ENCODE results near the gene AHCY.

The AHCY gene

DNA sequence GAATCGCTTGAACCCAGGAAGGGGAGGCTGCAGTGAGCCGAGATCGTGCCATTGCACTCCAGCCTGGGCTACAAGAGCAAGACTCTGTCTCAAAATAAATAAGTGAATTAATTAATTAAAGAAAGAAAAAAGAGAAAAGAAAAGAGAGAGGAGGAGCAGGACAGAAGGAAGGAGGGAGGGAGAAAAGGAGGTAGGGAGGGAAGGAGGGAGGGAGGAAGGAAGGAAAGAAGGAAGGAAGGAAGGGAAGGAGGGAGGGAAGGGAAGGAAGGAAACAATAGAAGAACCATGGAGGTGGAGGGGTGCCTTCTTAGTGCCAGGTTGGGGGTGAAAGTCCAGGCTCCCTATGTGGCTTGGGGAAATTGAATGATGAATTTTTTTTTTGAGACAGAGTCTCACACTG, 6.5 kb upstream of the AHCY start:
- in situ Hi-C loops (cut with HindIII; ENCODE audit: low pct_ligation_motif_present, low sequenced_read_pairs), result no loop called here
- no peak overlapping the region for H3K27ac ChIP-seq
- no peak overlapping the region for H3K4me3 ChIP-seq (ENCODE audit: low read depth, low read length)
- no peaks in the 10 kb centered on the region for H3K27me3 ChIP-seq (replicated peaks)
- TF ChIP-seq, protein P1, sequence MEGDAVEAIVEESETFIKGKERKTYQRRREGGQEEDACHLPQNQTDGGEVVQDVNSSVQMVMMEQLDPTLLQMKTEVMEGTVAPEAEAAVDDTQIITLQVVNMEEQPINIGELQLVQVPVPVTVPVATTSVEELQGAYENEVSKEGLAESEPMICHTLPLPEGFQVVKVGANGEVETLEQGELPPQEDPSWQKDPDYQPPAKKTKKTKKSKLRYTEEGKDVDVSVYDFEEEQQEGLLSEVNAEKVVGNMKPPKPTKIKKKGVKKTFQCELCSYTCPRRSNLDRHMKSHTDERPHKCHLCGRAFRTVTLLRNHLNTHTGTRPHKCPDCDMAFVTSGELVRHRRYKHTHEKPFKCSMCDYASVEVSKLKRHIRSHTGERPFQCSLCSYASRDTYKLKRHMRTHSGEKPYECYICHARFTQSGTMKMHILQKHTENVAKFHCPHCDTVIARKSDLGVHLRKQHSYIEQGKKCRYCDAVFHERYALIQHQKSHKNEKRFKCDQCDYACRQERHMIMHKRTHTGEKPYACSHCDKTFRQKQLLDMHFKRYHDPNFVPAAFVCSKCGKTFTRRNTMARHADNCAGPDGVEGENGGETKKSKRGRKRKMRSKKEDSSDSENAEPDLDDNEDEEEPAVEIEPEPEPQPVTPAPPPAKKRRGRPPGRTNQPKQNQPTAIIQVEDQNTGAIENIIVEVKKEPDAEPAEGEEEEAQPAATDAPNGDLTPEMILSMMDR (IDR thresholded peaks at IDR 0.05; ENCODE audit: low read depth, low read length, missing control alignments), result no peak
- no peaks in the 10 kb centered on the region for H3K36me3 ChIP-seq (replicated peaks)
- no peak for DNase-seq

DNA sequence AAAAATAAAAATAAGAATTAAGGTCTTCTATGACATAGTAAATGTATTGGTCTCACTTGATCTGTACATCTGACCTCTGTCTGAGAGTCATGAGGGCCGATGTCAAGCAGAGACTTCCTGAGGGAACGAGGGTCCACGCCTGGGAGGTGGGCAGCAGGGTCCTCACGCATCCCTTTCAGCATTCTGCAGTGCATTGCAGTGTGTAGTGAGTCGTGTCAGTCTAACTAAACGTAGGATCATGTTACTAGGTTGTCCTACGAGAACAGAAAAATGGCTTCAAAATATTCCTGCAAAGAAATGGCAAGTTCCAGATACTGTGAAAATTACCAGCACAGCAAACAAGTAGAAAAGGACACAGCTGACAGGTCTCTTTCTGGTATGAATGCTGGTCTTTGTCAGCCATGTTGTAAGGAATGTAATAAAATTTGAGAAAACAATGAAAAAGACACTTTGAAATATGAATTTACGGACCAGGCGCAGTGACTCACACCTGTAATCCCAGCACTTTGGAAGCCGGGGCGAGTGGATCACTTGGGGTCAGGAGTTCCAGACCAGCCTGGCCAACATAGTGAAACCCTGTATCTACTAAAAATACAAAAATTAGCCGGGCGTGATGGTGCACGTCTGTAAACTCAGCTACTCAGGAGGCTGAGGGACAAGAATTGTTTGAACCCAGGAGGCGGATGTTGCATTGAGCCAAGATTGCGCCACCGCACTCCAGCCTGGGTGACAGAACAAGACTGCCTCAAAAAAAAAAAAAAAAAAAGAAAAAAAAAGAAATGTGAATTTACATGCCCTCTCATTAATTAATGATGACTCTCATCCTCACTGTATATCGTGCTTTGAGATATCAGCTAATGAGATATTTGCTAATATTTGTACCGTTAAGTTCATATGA, 2.4 kb upstream of the AHCY start:
- in situ Hi-C loops (cut with HindIII; ENCODE audit: low pct_ligation_motif_present, low sequenced_read_pairs), result no loop called here
- Histone ChIP-seq H3K36me3 (replicated peaks) (no peaks in the 10 kb centered on the region), H3K27me3 (replicated peaks) (no peaks in the 10 kb centered on the region), H3K4me3 (ENCODE audit: low read depth, low read length) (no peak overlapping the region), H3K27ac (no peak overlapping the region)
- TF ChIP-seq, protein P1 (IDR thresholded peaks at IDR 0.05; ENCODE audit: low read depth, low read length, missing control alignments), result no peak
- DNase-seq, result no peak

DNA sequence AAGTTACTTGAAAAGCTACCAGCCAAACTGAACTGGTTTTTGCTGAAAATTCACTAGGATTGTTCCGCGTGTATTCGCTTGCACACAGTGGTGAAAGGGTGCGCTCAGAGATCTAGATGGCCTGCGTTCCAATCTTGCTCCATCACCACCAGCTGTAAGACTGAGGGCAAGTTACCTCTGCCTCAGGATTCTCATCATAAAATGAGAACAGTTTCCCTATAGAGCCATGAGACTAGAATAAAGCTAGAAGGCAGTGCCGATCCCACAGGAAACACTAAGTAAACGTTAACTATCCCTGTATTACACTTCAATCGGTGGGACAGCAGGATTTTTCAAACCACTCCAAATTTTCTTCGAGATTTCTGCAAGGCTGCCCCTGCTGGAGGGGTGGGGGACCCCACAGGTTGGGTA, 838 bp downstream of the AHCY start:
- no peaks in the 10 kb centered on the region for H3K36me3 ChIP-seq (replicated peaks)
- peak overlapping the region; percentile 96 for H3K27ac ChIP-seq
- no peaks in the 10 kb centered on the region for H3K27me3 ChIP-seq (replicated peaks)
- H3K4me3 ChIP-seq (ENCODE audit: low read depth, low read length), result peak overlapping the region; percentile 82
- TF ChIP-seq, protein P1 (IDR thresholded peaks at IDR 0.05; ENCODE audit: low read depth, low read length, missing control alignments), result peak; percentile 24
- DNase-seq, result peak; percentile 27
- in situ Hi-C loops (cut with HindIII; ENCODE audit: low pct_ligation_motif_present, low sequenced_read_pairs), result no loop called here

DNA sequence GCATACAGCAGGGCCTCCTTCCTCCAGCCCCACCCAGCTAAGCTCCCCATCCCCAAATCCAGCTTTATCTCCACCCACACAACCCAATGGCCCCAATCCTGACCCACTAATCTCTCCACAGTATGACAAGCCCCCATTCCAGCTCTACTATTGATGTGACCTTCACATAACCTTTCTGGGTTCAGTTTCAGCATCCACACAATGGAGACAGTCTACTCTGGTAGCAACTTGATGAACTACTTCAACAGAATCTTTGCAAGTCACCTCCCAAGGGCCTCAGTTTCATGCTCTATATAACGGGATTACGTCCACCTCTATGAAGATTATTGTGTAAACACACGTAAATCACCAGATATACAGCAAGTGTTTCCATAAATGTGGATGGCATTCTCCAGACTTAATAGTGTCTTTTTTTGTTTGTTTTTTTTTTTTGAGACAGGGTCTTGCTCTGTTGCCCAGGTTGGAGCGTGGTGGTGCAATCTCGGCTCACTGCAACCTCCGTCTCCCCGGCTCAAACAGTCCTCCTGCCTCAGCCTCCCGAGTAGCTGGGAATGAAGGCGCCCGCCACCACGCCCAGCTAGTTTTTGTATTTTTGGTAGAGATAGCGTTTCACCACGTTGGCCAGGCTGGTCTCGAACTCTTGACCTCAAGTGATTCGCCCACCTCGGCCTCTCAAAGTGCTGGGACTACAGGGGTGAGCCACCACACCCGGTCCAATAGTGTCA, 1.4 kb downstream of the AHCY start:
- Histone ChIP-seq H3K27ac (no peak overlapping the region), H3K4me3 (ENCODE audit: low read depth, low read length) (peak overlapping the region; percentile 82), H3K27me3 (replicated peaks) (no peaks in the 10 kb centered on the region), H3K36me3 (replicated peaks) (no peaks in the 10 kb centered on the region)
- in situ Hi-C loops (cut with HindIII; ENCODE audit: low pct_ligation_motif_present, low sequenced_read_pairs), result no loop called here
- no peak for DNase-seq
- TF ChIP-seq, protein P1 (IDR thresholded peaks at IDR 0.05; ENCODE audit: low read depth, low read length, missing control alignments), result no peak

DNA sequence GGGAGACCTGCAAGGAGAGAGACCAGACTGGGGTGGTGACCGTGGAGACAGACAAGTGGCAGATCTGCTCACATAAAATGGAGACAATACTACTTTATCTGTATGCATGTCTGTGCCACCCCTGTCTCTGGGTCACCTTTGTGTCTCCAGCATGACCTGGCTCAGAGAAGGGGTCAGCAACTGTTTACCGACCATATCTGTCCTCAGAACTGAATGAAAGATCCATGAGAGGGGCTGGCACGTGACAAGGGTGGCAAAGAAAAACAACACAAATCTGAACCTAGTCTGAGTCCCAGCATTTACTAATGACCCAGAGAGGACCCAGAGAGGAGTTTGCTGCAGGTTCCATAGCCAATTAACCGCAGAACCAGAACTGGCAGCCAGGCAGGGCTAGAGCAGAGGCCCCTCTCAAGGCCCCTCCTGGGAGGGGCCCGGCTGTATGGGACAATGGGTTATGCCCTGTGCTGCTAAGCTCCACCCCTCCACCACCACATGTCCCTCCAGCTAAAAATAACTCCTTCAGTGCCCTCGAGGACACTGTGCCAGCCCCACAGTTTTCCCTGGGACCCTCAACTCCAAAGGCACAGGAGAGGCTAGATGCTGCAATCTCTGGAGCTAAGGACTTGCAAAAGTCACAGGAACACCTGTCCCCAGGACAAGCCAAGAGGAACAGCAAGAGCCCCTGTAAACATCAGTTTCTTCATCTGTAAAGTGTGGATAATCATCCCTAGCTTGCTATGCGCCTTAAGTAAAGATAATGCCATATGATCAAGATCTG, 2.2 kb downstream of the AHCY start:
- DNase-seq, result no peak
- no peak overlapping the region for H3K27ac ChIP-seq
- H3K36me3 ChIP-seq (replicated peaks), result no peaks in the 10 kb centered on the region
- no peak overlapping the region for H3K4me3 ChIP-seq (ENCODE audit: low read depth, low read length)
- TF ChIP-seq, protein P1 (IDR thresholded peaks at IDR 0.05; ENCODE audit: low read depth, low read length, missing control alignments), result no peak
- no peaks in the 10 kb centered on the region for H3K27me3 ChIP-seq (replicated peaks)
- in situ Hi-C loops (cut with HindIII; ENCODE audit: low pct_ligation_motif_present, low sequenced_read_pairs), result no loop called here
